NB4 (cell line): ENCODE measurements around the gene FANCD2.
A peak's percentile ranks its signal among the peaks of the same experiment; 100 is the strongest.
"Not testable (repeated sequence)": the region's sequence is repeated elsewhere in the genome, so short reads cannot be mapped to it uniquely, and the experiment has no call there.

Experiments
- DNase-seq: peaks from one replicate; pipeline ENCODE4 v3.0.0; 2010; ENCODE audit warnings: low read depth
- H3K4me3 ChIP-seq: one replicate; pipeline ENCODE4 v1.5.1; 2011; ENCODE audit warnings: mild to moderate bottlenecking, low read depth, low read length, moderate library complexity
- MYC ChIP-seq: IDR thresholded peaks from 2 replicates; pipeline ENCODE4 v1.6.1; 2011; ENCODE audit warnings: low read depth, low read length
- POLR2A ChIP-seq: IDR thresholded peaks from 2 replicates; pipeline ENCODE4 v1.6.1; 2011; ENCODE audit warnings: mild to moderate bottlenecking; ENCODE audit not compliant: insufficient read length; ENCODE audit errors: extremely low read depth
- TF ChIP-seq, protein P1 (sequence below): IDR thresholded peaks from 2 replicates; pipeline ENCODE4 v1.6.1; 2011; ENCODE audit warnings: low read depth, low read length
- TF ChIP-seq, protein P2 (sequence below): IDR thresholded peaks from one replicate; pipeline ENCODE4 v1.5.1; 2012; ENCODE audit warnings: low read depth, low read length

FANCD2 gene

DNA sequence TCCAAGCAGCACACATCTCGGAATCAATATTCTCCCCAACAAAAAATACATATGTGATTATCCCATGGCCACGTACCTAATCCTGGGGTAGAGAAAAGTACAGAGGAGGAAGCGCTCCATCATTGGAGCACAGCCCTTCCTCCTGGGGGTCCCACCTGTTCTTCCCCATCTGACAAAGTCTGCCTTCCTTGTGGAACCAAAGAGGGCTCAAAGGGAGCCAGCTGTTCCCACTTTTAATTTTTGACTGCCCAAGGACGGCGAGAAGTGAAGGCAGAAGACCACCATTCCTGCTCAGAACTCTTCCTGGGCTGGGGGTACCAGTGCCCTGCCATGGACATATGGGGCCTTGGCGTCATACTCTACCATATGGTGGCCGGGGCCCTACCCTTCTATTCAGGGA, 14.1 kb upstream of the FANCD2 start:
- no peak overlapping the region for H3K4me3 ChIP-seq
- TF ChIP-seq POLR2A (no peak), MYC (no peak)
- TF ChIP-seq, protein P1, sequence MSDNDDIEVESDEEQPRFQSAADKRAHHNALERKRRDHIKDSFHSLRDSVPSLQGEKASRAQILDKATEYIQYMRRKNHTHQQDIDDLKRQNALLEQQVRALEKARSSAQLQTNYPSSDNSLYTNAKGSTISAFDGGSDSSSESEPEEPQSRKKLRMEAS = no peak
- no peak for DNase-seq

DNA sequence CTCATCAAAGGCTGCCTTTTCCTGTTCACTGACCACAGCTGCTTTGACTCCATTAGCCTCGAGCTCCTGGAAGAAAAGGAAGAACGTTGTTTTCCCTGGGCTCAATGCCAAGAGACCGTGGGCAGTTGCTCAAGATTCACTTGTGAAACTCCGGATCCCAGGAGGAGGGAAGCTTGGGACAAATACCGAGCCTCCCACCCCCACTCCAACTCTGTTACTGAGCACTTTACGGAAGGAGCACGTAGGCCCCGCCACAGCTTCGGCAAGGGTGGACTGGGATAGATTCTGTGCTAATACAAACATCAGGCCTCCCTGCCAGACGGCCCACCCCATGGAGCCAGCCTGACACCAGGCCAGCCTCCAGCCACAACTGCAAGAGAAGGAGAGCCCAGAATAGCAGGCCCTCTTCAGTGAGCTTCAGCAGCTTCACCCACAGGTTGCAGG, 10.8 kb upstream of the FANCD2 start:
- TF ChIP-seq, protein P2, sequence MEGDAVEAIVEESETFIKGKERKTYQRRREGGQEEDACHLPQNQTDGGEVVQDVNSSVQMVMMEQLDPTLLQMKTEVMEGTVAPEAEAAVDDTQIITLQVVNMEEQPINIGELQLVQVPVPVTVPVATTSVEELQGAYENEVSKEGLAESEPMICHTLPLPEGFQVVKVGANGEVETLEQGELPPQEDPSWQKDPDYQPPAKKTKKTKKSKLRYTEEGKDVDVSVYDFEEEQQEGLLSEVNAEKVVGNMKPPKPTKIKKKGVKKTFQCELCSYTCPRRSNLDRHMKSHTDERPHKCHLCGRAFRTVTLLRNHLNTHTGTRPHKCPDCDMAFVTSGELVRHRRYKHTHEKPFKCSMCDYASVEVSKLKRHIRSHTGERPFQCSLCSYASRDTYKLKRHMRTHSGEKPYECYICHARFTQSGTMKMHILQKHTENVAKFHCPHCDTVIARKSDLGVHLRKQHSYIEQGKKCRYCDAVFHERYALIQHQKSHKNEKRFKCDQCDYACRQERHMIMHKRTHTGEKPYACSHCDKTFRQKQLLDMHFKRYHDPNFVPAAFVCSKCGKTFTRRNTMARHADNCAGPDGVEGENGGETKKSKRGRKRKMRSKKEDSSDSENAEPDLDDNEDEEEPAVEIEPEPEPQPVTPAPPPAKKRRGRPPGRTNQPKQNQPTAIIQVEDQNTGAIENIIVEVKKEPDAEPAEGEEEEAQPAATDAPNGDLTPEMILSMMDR = no peak
- TF ChIP-seq MYC = no peak
- TF ChIP-seq POLR2A = no peak
- TF ChIP-seq, protein P1 = no peak
- DNase-seq = peak; percentile 69
- H3K4me3 ChIP-seq = no peak overlapping the region

DNA sequence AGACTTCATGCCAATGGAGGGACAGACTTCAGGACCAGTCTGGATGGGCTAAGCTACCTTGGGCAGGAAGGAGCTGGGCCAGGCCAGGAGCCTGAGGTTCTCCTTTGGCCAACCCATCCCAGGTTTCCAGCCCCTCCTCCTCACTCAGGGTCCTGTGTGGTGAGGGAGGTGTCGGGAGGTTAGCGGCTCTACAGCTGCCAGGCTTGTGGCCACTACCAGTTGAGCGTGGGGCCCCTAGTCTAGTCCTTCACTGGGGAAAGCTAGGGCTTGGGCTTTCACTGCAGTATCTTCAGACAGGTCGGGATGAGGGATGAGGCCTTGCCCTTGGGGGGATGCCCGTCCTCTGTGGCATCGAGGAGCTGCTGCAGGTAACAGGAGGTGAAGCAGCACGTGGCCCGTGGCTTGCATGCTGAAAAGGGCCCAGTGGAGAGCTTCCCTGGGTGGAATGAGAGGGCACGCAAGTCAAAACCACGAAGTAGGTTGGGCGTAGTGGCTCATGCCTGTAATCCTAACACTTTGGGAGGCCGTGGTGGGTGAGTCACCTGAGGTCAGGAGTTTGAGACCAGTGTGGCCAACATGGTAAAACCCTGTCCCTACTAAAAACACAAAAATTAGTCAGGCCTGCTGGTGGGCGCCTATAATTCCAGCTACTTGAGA, 8.5 kb upstream of the FANCD2 start:
- TF ChIP-seq, protein P1 = no peak
- TF ChIP-seq, protein P2 = no peak
- TF ChIP-seq MYC (no peak), POLR2A (no peak)
- H3K4me3 ChIP-seq = no peak overlapping the region
- peak; percentile 75 for DNase-seq

DNA sequence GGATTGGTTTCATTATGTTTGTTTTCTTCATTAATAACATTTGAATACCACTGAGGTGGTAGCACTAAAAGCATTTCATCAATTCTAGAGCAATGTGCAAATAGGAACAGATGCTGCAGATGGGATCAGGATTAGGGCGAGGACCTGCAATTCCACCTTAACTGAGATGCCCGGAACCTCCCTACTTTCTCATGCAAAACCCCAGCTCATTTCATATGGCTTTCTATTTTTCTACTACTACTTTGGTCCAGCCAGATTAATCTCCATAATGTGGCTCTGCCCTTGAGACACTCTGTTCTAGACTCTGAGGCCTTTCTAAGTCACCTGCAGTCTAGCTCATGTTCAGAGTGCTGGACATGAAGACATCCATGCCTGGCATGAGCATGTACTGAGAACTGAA, 7.4 kb upstream of the FANCD2 start:
- not testable (repeated sequence) for H3K4me3 ChIP-seq, DNase-seq

DNA sequence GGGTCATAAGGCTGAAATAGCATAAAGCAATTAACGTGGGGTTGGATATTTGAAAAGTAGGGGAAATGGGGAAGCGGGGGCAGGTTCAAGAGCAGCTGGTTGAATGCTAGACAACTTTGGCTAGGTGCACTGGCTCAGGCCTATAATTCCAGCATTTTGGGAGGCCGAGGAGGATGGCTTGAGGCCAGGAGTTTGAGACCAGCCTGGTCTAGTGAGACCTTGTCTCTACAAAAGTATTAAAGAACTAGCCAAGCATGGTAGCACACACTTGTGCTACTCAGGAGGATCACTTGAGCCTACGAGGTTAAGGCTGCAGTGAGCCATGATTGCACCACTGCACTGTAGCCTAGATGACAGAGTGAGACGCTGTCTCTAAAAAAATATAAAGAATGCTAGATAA, 6.9 kb upstream of the FANCD2 start:
- TF ChIP-seq, protein P1 = no peak
- TF ChIP-seq MYC = no peak
- no peak for TF ChIP-seq POLR2A
- TF ChIP-seq, protein P2 = no peak
- H3K4me3 ChIP-seq = no peak overlapping the region
- no peak for DNase-seq

DNA sequence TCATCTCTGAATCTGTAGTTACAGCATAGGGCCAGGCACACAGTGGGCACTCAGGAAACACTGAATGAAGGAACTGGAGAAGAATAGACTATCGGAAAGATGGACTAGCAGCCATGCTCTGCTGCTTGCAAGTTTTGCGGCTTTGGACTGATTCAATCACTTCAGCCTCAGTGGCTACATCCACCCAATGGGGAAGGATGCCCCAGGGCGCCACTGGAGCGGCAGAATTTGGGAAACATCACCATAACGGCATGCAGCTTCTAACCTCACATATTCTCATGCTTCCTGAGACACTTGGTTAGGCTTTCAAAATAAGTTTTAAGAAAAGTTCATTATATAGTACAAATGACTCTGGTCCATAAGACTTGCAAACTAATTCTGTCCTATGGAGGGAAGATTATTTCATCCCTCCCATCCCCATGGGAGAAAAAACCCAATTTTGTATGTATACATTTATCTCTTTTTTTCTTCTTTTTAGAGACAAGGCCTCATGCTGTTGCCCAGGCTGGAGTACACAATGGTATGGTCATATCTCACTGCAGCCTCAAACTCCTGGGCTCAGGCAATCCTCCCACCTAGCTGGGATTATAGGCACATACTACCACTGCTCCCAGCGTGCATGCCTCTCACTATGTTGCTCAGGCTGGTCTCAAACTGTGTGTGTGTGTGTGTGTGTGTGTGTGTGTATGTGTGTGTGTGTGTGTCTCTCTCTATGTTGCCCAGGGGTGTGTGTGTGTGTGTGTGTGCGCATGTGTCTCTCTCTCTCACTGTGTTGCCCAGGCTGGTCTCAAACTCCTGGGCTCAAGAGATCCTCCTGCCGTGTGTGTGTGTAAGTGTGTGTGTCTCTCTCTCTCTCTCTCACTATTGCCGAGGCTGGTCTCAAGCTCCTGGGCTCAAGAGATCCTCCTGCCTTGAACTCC, 4.1 kb upstream of the FANCD2 start:
- no peak for DNase-seq
- H3K4me3 ChIP-seq = no peak overlapping the region
- TF ChIP-seq, protein P1 = no peak
- TF ChIP-seq MYC (no peak), POLR2A (no peak)
- TF ChIP-seq, protein P2 = no peak
